Endometrial microvascular endothelial cells (primary cell): ENCODE data around the gene DPF3. TPM values are rescaled to one million over a fixed set of nuclear protein-coding genes. Genes with fewer than 3 reads are reported as not detected.

Source experiments
- in situ Hi-C: cut with HindIII; loops from 2 replicates; pipeline ENCODE4 v1.10.0; 2017; ENCODE audit warnings: low sequenced_read_pairs, low pct_unique_long_range_greater_than_20kb; ENCODE audit errors: inconsistent ontology term
- total RNA-seq: library from RNA; depleted of rRNA; stranded (reverse); fragments of >200 nt; gene quantifications from one replicate; pipeline ENCODE4 v1.2.3, GENCODE V29; 2015; ENCODE audit errors: inconsistent ontology term

Gene DPF3
- total RNA-seq, 1 donor from 2014 or later = 6.5 TPM

DNA sequence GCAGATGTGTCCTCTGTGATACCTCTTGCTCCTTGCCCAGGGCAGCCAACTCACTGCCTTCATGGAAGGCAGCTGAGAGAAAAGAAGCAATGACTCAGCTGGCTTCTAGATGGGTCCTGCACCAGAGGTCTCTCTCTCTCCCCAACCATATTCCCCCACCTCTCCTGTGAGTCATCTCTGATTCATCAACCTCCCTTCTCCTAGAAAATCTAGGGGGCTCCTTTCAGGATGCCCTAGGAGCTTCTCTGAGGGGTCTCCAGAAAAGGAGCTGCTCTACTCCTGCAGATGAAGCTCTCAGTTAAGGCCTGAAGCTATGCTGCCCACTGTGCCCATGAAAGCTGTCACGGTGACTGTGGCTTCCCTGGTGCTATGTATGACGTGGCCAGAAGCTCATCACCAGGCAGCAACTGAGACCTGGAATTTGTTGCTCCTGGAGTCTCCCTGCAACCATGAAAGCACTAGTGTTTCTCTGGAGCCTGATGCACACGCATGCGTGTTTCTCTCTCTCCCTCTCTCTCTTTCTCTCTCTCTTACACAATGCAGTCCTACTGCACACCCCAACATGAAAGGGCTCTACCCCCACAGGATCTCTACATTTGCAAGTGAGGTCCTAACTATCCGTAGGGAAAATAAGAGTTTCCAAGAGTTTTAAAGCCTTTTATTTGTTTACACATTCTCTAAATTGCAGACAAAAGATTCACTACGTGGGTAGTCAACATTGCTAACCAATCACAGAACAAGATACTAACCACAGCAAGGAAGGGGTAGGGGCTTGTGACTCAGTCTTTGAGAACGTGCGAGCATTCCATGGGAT lies 285.3 kb downstream of the DPF3 start:
- in situ Hi-C loops = no loop called here

GRCh38 chr14:72607386-72608130 lies 286.3 kb downstream of the DPF3 start:
- in situ Hi-C loops = no loop called here

DNA sequence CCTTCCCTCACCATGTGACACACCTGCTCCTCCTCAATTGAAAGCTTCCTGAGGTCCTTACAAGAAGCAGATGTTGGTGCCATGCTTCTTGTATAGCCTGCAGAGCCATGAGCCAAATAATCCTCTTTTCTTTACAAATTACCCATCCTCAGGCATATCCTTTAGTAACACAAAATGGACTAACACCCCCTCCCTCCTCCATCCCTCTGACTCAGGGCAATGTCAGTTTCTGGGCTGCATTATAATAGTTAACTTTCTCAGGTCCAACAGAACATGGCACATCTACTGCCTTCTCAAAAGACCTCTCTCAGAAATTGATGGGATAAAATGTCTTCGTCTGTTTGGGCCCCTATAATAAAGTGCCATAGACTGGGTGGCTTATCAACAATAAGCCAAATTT lies 287.0 kb downstream of the DPF3 start:
- in situ Hi-C loops = no loop called here

DNA sequence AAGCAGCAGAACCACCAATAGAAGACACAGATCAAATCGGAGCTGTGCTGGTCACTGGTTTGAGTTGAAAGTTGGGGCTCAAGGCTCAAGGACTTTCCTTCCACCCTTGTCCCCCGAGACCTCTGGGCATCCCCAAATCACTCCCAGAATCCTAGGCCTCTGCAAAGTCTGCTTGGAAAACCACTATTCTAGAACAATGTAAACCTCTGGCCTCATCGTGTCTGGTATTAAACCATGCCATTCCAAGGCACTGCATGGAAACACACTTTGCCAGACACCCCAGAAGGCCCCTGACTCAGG lies 288.0 kb downstream of the DPF3 start:
- in situ Hi-C loops = no loop called here

DNA sequence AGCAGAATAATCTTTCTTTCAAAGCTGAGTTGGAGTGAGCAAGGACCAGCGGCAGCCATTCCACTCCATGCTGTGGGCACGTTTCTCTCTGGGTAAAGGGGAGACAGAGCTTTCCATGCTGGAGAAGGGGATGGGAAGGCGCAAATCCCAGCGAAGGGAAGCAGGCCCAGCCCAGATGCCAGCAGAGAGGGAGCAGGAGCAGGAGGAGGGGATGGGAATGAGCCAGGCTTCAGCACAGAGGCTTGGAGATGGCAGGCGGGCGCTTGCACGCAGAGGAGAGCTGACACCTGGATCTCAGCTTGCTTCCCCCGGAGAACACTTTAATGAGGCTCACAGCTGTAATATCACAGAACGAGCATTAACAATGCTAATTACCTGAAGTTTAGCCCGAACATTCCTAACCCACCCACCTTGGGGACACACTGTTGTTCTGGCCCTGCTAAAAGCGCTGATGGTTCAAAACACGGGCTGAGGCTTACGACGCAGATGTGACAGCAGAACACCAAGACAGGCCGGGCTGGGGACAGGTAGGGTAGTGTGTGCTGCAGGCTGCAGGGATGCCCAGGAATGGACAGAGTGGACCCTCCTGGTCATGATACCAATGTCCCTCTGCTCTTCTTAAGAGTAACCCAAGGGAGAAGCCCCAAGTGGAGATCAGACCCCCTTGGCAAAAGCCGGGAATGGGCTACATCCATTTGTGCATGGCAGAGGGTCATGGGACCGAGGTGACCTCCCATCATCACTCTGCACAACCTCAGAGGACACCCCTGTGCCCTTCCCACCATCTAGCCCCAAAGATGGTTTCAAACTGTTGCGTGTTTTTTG lies 288.6 kb downstream of the DPF3 start:
- in situ Hi-C loops = no loop called here

DNA sequence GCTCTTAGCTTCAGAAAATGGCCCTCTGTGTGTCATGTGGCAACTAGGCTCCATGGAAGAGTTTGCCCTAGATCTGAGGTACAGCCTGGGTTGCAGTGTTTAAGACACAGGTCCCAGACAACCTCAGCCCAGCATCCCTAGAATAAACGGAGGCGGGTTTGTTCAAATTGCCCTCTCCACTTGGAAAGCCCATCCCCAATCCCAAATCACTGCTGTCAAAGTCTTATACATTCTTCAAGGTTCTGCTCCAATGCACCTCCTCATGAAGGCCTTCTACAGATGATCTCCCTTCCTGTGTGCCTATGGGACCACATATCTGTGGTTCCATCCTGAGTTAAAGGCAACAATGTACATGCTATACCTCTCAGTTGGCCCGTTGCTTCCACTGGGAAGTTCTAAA lies 289.8 kb downstream of the DPF3 start:
- in situ Hi-C loops = no loop called here

GRCh38 chr14:72603639-72604038 lies 290.3 kb downstream of the DPF3 start:
- in situ Hi-C loops = no loop called here

DNA sequence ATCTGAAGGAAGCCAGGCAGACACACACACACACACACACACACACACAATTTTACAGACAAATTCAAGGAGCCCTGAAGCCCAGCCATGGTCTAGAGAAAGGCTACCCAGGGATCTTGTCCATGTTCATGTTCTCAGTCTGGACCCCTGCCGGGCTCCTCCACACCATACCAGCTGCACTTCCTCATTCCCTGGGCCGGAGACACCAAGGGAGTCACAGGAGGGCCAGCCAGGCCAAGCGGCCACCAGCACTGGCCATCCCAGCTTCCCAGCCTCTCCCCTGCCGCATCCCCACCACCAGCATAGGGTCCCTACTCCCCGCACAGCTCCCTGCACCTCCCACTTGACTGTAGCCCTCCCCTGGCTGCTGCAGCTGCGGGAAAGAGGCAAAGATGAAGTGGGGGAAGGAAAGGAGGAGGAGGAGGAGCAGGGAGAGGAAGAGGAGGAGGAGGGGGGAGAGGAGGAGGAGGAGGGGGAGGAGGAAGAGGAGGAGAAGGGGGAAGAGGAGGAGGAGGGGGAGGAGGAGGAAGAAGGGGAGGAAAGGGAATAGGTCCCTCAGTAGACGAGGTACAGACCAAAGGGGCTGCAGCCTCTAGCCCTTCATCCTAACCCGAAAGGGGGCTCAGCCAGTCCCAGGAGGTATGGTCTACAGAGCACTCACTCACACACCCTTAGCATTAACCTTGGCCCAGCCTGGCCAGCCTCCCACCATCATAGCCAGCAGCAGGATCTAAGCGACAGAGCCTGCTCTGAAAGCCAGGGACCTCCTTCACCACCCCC lies 293.2 kb downstream of the DPF3 start:
- in situ Hi-C loops = no loop called here

GRCh38 chr14:72599579-72600470 lies 294.1 kb downstream of the DPF3 start:
- in situ Hi-C loops = no loop called here

DNA sequence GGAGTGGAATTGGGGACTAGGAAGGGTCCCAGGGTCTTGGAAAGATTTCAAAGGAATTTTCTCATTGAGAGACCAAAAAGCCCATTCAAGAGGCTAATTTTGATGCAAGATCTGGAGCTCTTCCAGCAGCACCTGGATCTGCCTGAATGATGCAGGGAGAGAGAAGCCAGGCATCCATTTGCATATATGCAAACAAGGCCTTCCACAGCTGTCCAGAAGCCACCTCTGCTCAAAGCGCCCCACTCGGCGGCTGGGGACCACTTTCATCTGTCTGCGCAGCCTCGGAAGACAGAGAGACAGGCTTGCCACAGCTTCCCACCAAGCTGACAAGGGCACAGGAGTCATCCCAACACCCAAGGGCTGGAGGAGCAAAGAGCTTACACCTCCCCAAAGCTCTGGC lies 295.6 kb downstream of the DPF3 start:
- in situ Hi-C loops = no loop called here

DNA sequence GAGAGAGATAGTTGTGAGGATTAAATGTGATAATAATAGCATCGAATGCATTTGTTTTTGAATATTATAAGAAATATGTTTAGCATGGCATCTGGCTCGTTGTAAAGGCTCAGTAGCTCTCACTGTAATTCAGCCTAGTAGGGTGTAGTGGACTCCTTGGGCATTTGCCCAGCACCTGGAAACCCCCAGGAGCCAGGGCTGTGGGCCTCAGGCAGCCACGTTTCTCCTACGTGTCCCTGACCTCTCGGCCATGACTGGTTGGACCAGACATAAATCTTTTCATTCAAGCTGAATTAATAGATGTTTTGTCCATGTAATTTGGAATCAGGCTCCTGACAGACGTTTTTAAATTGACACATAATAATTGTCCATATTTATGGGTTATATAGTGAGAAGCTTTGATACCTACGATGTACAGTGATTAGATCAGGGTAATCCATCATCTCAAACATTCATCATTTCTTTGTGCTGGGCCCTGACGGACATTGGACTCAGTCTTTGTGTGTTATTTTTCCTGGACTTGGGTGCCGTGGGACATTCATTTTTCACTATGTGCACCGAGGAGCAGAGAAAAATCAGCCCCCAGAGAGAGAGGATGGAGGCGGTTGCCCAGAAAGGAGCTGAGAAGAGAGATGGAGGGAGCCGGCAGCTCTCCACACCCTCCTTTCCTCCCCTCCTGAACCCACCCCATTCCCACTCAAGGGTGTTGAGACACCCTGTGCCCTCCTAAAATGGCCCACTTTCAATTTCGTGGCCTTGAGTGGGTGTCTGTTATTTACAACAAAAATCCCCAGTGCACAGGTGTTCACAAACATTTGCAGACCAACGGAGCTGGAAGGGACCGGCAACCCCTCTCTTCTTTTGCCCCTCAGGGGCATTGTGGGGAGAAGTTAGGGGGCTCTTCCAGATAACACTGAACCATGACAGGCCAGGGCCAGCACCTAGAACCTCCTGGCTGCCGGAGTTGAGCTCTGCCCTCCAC lies 296.4 kb downstream of the DPF3 start:
- in situ Hi-C loops = no loop called here

GRCh38 chr14:72595152-72595862 lies 298.6 kb downstream of the DPF3 start:
- in situ Hi-C loops = no loop called here

DNA sequence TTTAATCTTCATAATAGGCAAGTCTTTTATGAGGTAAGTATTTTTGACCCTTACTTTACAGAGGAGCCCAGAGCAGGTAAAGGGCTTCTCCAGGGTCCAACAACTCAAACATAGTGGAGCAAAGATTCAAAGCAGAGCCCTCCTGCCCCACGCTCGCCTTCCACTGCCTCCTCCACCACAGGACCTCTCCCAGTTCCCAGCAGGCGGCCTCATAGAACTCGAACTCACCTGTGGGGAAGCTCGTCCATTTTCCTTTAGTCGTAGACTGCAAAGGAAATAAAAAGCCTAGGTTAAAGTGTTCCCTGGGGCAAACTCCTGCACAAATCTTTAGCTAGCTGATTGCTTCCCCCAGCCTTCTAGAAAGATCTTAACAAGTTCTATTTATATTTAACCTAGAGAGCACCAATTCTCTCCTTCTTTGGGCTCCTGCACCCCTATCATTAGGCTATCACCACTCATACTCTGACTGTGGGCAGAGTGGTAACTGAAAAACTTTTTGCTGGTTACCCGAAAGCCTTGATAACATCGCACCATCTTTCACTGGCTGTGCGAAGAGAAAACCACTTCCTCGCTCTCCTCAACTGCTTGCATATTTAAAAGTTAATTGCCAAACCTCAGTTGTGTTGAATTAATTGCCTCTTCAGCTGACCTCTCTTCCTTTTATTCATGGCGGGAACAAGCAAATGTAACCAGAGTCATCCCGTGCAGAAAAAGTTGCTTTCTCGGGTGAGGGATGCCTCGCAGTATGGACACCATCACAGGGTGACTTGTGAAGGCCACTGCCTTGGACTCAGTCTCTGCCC lies 299.6 kb downstream of the DPF3 start:
- in situ Hi-C loops = no loop called here

DNA sequence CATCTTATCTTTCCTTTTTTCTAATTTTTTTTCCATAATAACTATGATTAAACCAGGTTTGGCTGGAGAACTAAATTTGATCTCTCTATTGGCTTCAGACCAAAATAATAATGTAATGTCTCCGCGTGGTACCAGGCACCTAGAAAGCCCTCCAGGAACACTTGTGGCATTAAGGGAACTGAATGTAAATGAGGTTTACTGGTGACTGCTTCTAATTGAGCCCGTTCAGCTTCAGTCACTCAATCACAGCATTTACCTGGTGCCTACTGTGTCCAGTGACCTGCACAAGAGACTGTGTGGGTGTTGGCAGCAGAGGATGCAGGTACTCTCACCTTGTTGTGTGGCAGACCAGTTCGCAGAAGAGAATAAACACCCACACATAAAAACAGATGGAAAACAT lies 302.5 kb downstream of the DPF3 start:
- in situ Hi-C loops = no loop called here

DNA sequence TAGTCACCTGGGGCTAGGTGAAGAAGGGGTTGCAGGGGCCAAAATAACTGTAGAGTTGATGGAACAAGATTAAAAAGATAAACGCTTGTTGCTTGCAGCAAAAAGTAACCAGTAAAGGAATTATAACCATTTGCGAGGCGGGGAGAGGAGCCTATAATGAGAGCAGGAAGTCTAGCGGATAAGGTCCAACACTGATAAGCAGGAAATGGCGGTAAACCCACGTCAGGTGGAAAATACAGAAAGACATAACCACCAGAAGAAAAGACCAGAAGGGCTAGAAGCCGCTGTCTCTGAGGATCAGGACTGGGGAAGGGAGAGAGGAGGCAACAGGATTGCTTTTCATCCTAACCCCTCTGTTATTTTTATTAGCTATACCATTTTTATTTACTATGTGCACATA lies 303.3 kb downstream of the DPF3 start:
- in situ Hi-C loops = no loop called here

DNA sequence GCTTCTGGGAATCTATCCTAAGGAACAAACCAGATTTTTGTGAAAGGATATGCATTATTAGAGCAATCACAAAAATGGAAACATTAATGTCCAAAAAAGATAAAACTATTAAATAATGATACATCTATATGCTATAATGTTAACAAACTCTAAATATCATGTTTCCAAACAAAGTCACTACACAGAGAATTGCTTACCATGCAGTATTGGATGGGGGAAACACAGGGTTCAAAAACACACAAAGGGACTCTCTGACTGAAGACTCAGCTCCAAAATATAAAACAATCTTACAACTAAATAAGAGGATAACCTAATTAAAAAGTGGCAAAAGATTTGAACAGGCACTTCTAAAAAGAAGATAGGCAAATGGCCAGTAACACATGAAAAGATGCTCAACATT lies 304.2 kb downstream of the DPF3 start:
- in situ Hi-C loops = no loop called here
